Heart right ventricle (tissue), 16 donors: ENCODE measurements around the gene ACSF2. TPM values are rescaled to one million over a fixed set of nuclear protein-coding genes. Genes with fewer than 3 reads are reported as not detected.

Experiments used
- ATAC-seq, 8 donors: fragments of 200-7000 bp; cut with Tn5 transposase; one replicate each; pipeline ENCODE4 v1.9.1; 2020; ENCODE audit warnings: mild to moderate bottlenecking in 8 of 8, moderate library complexity in 8 of 8, moderate number of reproducible peaks in 1 of 8
- DNase-seq, 2 donors: peaks; one replicate each; pipeline ENCODE4 v3.0.0-alpha.2; 2020
- H3K27ac ChIP-seq, 10 donors: fragments of 200-600 bp; sonication (generic) in 2 of 10; one replicate each; pipeline versions ENCODE4 v1.5.0 to v1.8.0; 2020 to 2022; ENCODE audit warnings: mild to moderate bottlenecking in 3 of 10
- H3K27me3 ChIP-seq, 7 donors: fragments of 200-600 bp; one replicate each; pipeline ENCODE4 v1.8.0; 2021 to 2022; ENCODE audit warnings: mild to moderate bottlenecking in 2 of 7
- H3K36me3 ChIP-seq, 9 donors: fragments of 200-600 bp; sonication (generic) in 1 of 9; one replicate each; pipeline versions ENCODE4 v1.5.0 to v1.8.0; 2020 to 2022; ENCODE audit warnings: mild to moderate bottlenecking in 2 of 9
- H3K4me1 ChIP-seq, 9 donors: fragments of 200-600 bp; sonication (generic) in 1 of 9; one replicate each; pipeline versions ENCODE4 v1.5.0 to v1.8.0; 2020 to 2022; ENCODE audit warnings: mild to moderate bottlenecking in 4 of 9
- H3K4me3 ChIP-seq, 10 donors: fragments of 200-600 bp; sonication (generic) in 2 of 10; one replicate each; pipeline versions ENCODE4 v1.5.0 to v1.8.0; 2020 to 2022; ENCODE audit warnings: mild to moderate bottlenecking in 7 of 10, moderate library complexity in 2 of 10
- H3K9me3 ChIP-seq, 11 donors: fragments of 200-600 bp in 10 of 11; sonication (generic) in 2 of 11; one replicate each; pipeline versions ENCODE4 v1.5.0 to v1.8.0; 2013 to 2022; ENCODE audit warnings: mild to moderate bottlenecking in 2 of 11, control low read depth in 1 of 11, moderate library complexity in 1 of 11
- WGBS, 2 donors: extraction: QIAGEN DNeasy Blood & Tissue Kit; methylation state at CpG; one replicate each; pipeline ENCODE4 v1.1.7; 2013; ENCODE audit warnings: inconsistent platforms in 1 of 2; 5-methylcytosine and 5-hydroxymethylcytosine counted together
- intact Hi-C, 10 donors: fragments of 100-400 bp; cut with DNase I; formaldehyde crosslinking; loops; one replicate each; pipeline versions ENCODE4 v1.11.1 to v1.14.2; 2022
- long read RNA-seq, 3 donors: library from polyadenylated mRNA; unstranded; transcript quantifications; one replicate each; pipeline ENCODE4 v2.0.0, GENCODE V29; 2020 to 2021
- polyA plus RNA-seq, 2 donors: library from polyadenylated mRNA; stranded (reverse); fragments of 200-250 nt; gene quantifications; one replicate each; pipeline ENCODE4 v1.2.3, GENCODE V29; 2013
- total RNA-seq, 10 donors: library from RNA; stranded (reverse); fragmentation: NEBNext Ultra II Directional in 3 of 10; extraction: Animal tissue kit (Norgen Biotek cat#: 25700) in 3 of 10; gene quantifications; one replicate each; pipeline versions ENCODE4 v1.2.1 to v1.2.4, GENCODE V29; 2021 to 2023
- TF ChIP-seq, protein P1 (sequence below), 9 donors: fragments of 200-600 bp; sonication (generic) in 2 of 9; IDR thresholded peaks; one replicate each; pipeline versions ENCODE4 v1.5.0 to v1.8.0; 2021 to 2022; ENCODE audit warnings: antibody characterized with exemption in 9 of 9, mild to moderate bottlenecking in 5 of 9, moderate library complexity in 1 of 9
- donor health status: Arrhythmogenic right ventricular cardiomyopathy.
- donor health status: ischemic (EF 13 %, LVEDD 7.1; RV severe dilation, severe dysfunction).
- donor health status: healthy with polysubstance abuse.
- donor health status: DM: no; HTN: yes; CAD: no.
- donor health status: DM: no; HTN: no; CAD: no.
- donor health status: ischemic (EF 25% LVEDD 6.9; RV normal size, moderate dysfunction).
- donor health status: ischemic (EF 25% LVEDD 5.7; RV mildly dilated, moderate dysfunction).
- donor health status: healthy.
- donor health status: DM: yes; HTN: yes; CAD: no.
- donor health status: Ischemic cardiomyopathy.
- donor health status: ischemic (EF 35%, LVEDD 5.7; RV mildly dilated, moderate dysfunction).
- donor health status: nonischemic (EF 11% LVEDD 7.7; RV severe dilation, severe dysfunction).
- donor health status: DM: yes; HTN: yes; CAD: no.
- donor health status: PGD.
- donor health status: ischemic (EF 29% LVEDD 5.4; RV normal size, mild dysfunction).
- donor health status: nonischemic (EF 23%, LVEDD 6.1; RV moderate dilation, normal function).

Gene ACSF2
- 10 to 100 TPM in 9 of 10 donors, 1 to 10 TPM in 1; 9.9 to 45.0 (median 19.7) TPM for total RNA-seq
- polyA plus RNA-seq, result 10 to 100 TPM in 1 of 2 donors, 1 to 10 TPM in 1; 7.9 to 26.9 TPM
- long read RNA-seq, donor 1, transcript ACSF2-201 (16 exons, 2,235 nt), result major isoform, 9 of 42 reads
- long read RNA-seq, donor 1, partial matches to known transcripts, result 26 of 42 reads
- long read RNA-seq, donor 1, other reads (novel, unspliced or antisense), result 6 of 42 reads
- long read RNA-seq, donor 2, transcript ACSF2-201 (16 exons, 2,235 nt), result major isoform, 11 of 34 reads
- long read RNA-seq, donor 2, partial matches to known transcripts, result 18 of 34 reads
- long read RNA-seq, donor 2, other reads (novel, unspliced or antisense), result 5 of 34 reads
- long read RNA-seq, donor 3, transcript ACSF2-201 (16 exons, 2,235 nt), result major isoform, 23 of 48 reads
- long read RNA-seq, donor 3, partial matches to known transcripts, result 18 of 48 reads
- long read RNA-seq, donor 3, other reads (novel, unspliced or antisense), result 7 of 48 reads

DNA sequence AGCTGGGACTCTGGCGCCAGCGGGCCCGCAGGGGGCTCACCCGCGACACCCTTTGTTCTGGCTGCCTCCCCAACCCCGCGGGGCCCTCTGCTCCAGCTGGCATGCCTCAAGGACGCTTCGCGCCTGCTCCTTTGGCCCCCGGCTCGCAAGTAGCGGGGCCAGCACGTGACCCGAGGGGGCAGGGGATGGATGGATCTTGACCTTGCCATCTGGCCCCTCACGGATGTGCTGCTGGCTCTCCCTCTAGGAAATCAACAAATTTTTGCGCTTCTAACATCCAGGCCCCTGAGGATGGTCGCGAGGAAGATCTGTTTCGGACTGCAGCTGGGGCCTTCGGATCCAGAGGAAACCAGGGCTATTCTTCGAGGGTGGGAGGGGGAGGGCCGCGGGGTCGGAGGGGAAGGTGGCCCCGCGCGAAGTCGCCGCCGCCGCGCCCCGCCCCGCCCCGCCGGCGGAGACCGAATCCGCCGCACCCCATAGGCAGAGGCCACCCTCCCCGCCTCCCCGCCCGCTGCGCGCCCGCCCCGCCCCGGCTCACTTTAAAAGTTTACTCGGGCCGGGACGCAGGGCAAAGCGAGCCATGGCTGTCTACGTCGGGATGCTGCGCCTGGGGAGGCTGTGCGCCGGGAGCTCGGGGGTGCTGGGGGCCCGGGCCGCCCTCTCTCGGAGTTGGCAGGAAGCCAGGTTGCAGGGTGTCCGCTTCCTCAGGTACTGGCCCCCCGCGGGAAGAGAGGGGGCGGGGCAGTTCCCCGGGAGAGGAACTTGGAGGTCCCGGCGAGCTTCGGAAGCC lies at the start of gene ACSF2:
ACSF2 (plus strand) TSS at position 537 of the 790 bp plus-strand sequence; CDS start at position 581, 44 bp downstream.
- Histone ChIP-seq H3K9me3 (no peaks in the 10 kb centered on the region), H3K27ac (peak within 1 kb of the TSS; percentile 44 to 88 (median 78)), H3K36me3 (peaks cover 0 to 4% (median 0%) of the 10 kb centered on the region in 9 donors), H3K4me1 (peaks cover 9 to 59% (median 34%) of the 10 kb centered on the region in 9 donors), H3K4me3 (peak within 1 kb of the TSS; percentile 64 to 88 (median 78)), H3K27me3 (no peaks in the 10 kb centered on the region)
- TF ChIP-seq, protein P1, sequence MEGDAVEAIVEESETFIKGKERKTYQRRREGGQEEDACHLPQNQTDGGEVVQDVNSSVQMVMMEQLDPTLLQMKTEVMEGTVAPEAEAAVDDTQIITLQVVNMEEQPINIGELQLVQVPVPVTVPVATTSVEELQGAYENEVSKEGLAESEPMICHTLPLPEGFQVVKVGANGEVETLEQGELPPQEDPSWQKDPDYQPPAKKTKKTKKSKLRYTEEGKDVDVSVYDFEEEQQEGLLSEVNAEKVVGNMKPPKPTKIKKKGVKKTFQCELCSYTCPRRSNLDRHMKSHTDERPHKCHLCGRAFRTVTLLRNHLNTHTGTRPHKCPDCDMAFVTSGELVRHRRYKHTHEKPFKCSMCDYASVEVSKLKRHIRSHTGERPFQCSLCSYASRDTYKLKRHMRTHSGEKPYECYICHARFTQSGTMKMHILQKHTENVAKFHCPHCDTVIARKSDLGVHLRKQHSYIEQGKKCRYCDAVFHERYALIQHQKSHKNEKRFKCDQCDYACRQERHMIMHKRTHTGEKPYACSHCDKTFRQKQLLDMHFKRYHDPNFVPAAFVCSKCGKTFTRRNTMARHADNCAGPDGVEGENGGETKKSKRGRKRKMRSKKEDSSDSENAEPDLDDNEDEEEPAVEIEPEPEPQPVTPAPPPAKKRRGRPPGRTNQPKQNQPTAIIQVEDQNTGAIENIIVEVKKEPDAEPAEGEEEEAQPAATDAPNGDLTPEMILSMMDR (IDR thresholded peaks at IDR 0.05), result no peak
- DNase-seq, result peak; percentile 67 to 82
- WGBS, 2 donors, result 1 to 2% methylated on average over 65 to 68 of the region's 70 CpGs
- intact Hi-C loops, result loop anchor here in 1 of 10 donors (5.0 kb wide), 1 partner anchor 51 kb away; the partner anchor contains the start of gene RSAD1
- peak; percentile 88 to 91 (median 90) for ATAC-seq

- Histone ChIP-seq H3K27me3 (no peaks in the 10 kb centered on the region), H3K4me1 (peaks cover 0 to 14% (median 0%) of the 10 kb centered on the region in 9 donors), H3K9me3 (no peaks in the 10 kb centered on the region), H3K4me3 (no peak overlapping the region), H3K36me3 (peaks cover 0 to 58% (median 24%) of the 10 kb centered on the region in 9 donors), H3K27ac (no peak overlapping the region)
- WGBS, 2 donors, result 93% methylated on average over 6 of the region's 6 CpGs
- DNase-seq (no peak), ATAC-seq (no peak)
- intact Hi-C loops, result no loop called here
- TF ChIP-seq, protein P1 (IDR thresholded peaks at IDR 0.05), result no peak
Measured at GRCh38 chr17:50379351-50380132, 46.5 kb upstream of the ACSF2 start.

DNA sequence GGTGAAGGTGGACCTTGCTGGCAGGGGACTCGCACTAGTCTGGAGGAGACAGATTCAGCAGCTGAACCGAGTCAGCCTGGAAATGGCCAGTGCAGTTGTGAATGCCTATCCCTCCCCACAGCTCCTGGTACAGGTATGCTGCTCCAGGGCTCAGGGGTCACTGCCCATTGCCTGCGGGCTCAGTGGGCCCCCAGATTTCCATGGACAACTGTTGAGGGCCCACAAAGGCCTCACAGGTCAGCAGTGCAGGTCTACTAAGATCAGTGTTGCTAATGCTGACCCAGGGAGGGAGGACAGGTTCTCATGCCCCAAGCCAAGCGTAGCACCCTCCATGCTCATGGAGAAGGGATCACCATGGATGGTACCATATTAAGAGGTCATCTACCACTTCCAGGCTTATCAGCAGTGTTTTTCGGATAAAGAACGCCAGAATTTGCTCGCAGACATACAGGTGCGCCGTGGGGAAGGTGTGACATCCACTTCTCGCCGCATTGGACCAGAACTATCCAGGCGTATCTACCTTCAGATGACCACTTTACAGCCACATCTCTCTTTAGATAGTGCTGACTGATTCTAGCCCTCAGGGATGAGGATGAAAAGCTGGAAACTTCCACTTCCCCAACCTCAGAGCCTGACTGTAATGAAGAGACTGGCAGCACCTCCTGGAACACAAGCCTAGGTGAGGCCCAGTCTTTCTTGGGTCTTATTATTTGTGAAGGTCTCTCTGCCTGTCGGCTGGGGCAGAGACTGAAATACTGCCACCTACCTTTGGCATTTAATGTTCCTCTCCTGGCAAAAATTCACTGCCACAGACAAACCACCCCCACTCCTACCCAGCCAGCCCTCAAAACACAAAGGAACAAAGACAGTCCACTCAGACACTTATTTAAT lies 45.4 kb upstream of the ACSF2 start:
- TF ChIP-seq, protein P1 (IDR thresholded peaks at IDR 0.05), result peak in 1 of 9 donors; percentile 19
- ATAC-seq (peak in 2 of 8 donors; percentile 10 to 28), DNase-seq (no peak)
- Histone ChIP-seq H3K27ac (no peak overlapping the region), H3K9me3 (no peaks in the 10 kb centered on the region), H3K4me3 (no peak overlapping the region), H3K36me3 (peaks cover 0 to 68% (median 35%) of the 10 kb centered on the region in 9 donors), H3K4me1 (peaks cover 0 to 14% (median 0%) of the 10 kb centered on the region in 9 donors), H3K27me3 (no peaks in the 10 kb centered on the region)
- intact Hi-C loops, result no loop called here
- WGBS, 2 donors, result 88 to 91% methylated on average over 13 of the region's 13 CpGs
